Prostate gland (tissue), 2 donors: ENCODE results near the gene LPAR3.

ENCODE experiments used
- POLR2A ChIP-seq: fragments of 450-650 bp; IDR thresholded peaks from one replicate; pipeline ENCODE4 v1.6.1; 2016; ENCODE audit warnings: antibody characterized with exemption, mild to moderate bottlenecking
- TF ChIP-seq, protein P1 (sequence below), 4 experiments: fragments of 200-600 bp in 2 of 4; fragments of 450-650 bp in 2 of 4; sonication (generic) in 2 of 4; IDR thresholded peaks; 1 replicate in 3 of 4; 2 replicates in 1 of 4; pipeline ENCODE4 v1.5.1; 2016 to 2019; ENCODE audit warnings: antibody characterized with exemption in 4 of 4, mild to moderate bottlenecking in 2 of 4, moderate library complexity in 2 of 4

DNA sequence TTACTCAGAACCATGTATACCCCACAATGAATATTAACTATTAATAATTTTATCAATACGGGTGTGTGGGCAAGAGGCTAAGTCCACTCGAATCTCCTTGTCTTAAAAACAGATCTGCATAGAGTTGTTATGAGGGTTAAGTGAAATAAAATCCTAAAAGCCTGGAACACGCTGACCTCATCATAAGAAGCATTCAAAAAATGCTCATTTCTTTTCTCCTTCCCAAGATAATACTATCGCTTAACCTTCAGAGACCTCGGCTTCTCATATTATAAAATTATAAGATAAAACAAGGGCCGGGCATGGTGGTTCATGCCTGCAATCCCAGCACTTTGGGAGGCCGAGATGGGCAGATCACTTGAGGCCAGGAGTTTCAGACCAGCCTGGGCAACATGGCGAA is 35.1 kb downstream of the LPAR3 start:
- TF ChIP-seq, protein P1, sequence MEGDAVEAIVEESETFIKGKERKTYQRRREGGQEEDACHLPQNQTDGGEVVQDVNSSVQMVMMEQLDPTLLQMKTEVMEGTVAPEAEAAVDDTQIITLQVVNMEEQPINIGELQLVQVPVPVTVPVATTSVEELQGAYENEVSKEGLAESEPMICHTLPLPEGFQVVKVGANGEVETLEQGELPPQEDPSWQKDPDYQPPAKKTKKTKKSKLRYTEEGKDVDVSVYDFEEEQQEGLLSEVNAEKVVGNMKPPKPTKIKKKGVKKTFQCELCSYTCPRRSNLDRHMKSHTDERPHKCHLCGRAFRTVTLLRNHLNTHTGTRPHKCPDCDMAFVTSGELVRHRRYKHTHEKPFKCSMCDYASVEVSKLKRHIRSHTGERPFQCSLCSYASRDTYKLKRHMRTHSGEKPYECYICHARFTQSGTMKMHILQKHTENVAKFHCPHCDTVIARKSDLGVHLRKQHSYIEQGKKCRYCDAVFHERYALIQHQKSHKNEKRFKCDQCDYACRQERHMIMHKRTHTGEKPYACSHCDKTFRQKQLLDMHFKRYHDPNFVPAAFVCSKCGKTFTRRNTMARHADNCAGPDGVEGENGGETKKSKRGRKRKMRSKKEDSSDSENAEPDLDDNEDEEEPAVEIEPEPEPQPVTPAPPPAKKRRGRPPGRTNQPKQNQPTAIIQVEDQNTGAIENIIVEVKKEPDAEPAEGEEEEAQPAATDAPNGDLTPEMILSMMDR (IDR thresholded peaks at IDR 0.05): no peak
- no peak for TF ChIP-seq POLR2A
